ENCODE measurements around the gene BCHE.

The BCHE gene

GRCh38 chr3:165742351-165742750, 94.9 kb downstream of the BCHE start:
- TF ChIP-seq REST (IDR thresholded peaks at IDR 0.05; ENCODE audit: insufficient read depth in 1 of 2, low read depth in 2 of 2, low read length in 2 of 2) (no peak), SIN3A (IDR thresholded peaks at IDR 0.05; ENCODE audit: borderline replicate concordance, insufficient read depth, low read length) (no peak), POLR2AphosphoS5 (IDR thresholded peaks at IDR 0.05; ENCODE audit: low read depth, low read length) (no peak), FOXP2 (optimal IDR thresholded peaks at IDR 0.05; ENCODE audit: borderline replicate concordance, extremely low read depth, extremely low read length, insufficient read depth) (no peak), TAF1 (IDR thresholded peaks at IDR 0.05; ENCODE audit: borderline replicate concordance, insufficient read depth, low read length) (no peak)

- no peak for TF ChIP-seq TAF1 (IDR thresholded peaks at IDR 0.05; ENCODE audit: borderline replicate concordance, insufficient read depth, low read length)
- no peak for TF ChIP-seq SIN3A (IDR thresholded peaks at IDR 0.05; ENCODE audit: borderline replicate concordance, insufficient read depth, low read length)
- TF ChIP-seq POLR2AphosphoS5 (IDR thresholded peaks at IDR 0.05; ENCODE audit: low read depth, low read length): no peak
- TF ChIP-seq FOXP2 (optimal IDR thresholded peaks at IDR 0.05; ENCODE audit: borderline replicate concordance, extremely low read depth, extremely low read length, insufficient read depth): no peak
- TF ChIP-seq REST (IDR thresholded peaks at IDR 0.05; ENCODE audit: insufficient read depth in 1 of 2, low read depth in 2 of 2, low read length in 2 of 2): no peak
Measured at GRCh38 chr3:165729756-165730155, 107.5 kb downstream of the BCHE start.

- TF ChIP-seq SIN3A (IDR thresholded peaks at IDR 0.05; ENCODE audit: borderline replicate concordance, insufficient read depth, low read length): no peak
- TF ChIP-seq FOXP2 (optimal IDR thresholded peaks at IDR 0.05; ENCODE audit: borderline replicate concordance, extremely low read depth, extremely low read length, insufficient read depth): no peak
- TF ChIP-seq POLR2AphosphoS5 (IDR thresholded peaks at IDR 0.05; ENCODE audit: low read depth, low read length): no peak
- TF ChIP-seq REST (IDR thresholded peaks at IDR 0.05; ENCODE audit: insufficient read depth in 1 of 2, low read depth in 2 of 2, low read length in 2 of 2): no peak
- TF ChIP-seq TAF1 (IDR thresholded peaks at IDR 0.05; ENCODE audit: borderline replicate concordance, insufficient read depth, low read length): no peak
Measured at GRCh38 chr3:165728924-165729323, 108.3 kb downstream of the BCHE start.

- TF ChIP-seq SIN3A (IDR thresholded peaks at IDR 0.05; ENCODE audit: borderline replicate concordance, insufficient read depth, low read length): no peak
- TF ChIP-seq REST (IDR thresholded peaks at IDR 0.05; ENCODE audit: insufficient read depth in 1 of 2, low read depth in 2 of 2, low read length in 2 of 2): no peak
- TF ChIP-seq POLR2AphosphoS5 (IDR thresholded peaks at IDR 0.05; ENCODE audit: low read depth, low read length): no peak
- no peak for TF ChIP-seq TAF1 (IDR thresholded peaks at IDR 0.05; ENCODE audit: borderline replicate concordance, insufficient read depth, low read length)
- TF ChIP-seq FOXP2 (optimal IDR thresholded peaks at IDR 0.05; ENCODE audit: borderline replicate concordance, extremely low read depth, extremely low read length, insufficient read depth): no peak
Measured at GRCh38 chr3:165725296-165725695, 111.9 kb downstream of the BCHE start.
